ENCODE measurements around the gene RASGRP4.
"Not testable (repeated sequence)": the region's sequence is repeated elsewhere in the genome, so short reads cannot be mapped to it uniquely, and the experiment has no call there.

Gene RASGRP4

GRCh38 chr19:38437917-38438316, 11.9 kb upstream of the RASGRP4 start:
- H3K4me1 ChIP-seq (ENCODE audit: insufficient read depth, insufficient read length): peaks cover 5% of the 10 kb centered on the region
- H3K27me3 ChIP-seq (ENCODE audit: insufficient read depth, insufficient read length): peaks cover 3% of the 10 kb centered on the region
- DNase-seq (ENCODE audit: low read depth, low spot score): no peak
- H3K4me3 ChIP-seq (ENCODE audit: insufficient read length, low read depth): no peak overlapping the region
- no peak overlapping the region for H3K9ac ChIP-seq (ENCODE audit: insufficient read length, low read depth)
- TF ChIP-seq ZNF274 (IDR thresholded peaks at IDR 0.05; ENCODE audit: low read depth, low read length) (no peak), YY1 (IDR thresholded peaks at IDR 0.05; ENCODE audit: insufficient read depth, insufficient read length) (no peak), SUZ12 (IDR thresholded peaks at IDR 0.05; ENCODE audit: extremely low read depth, insufficient read depth, insufficient read length) (no peak)
- no peaks in the 10 kb centered on the region for H3K36me3 ChIP-seq (ENCODE audit: insufficient read depth, insufficient read length, low read length)
- H3K9me3 ChIP-seq (ENCODE audit: insufficient read depth, low read length): no peaks in the 10 kb centered on the region

DNA sequence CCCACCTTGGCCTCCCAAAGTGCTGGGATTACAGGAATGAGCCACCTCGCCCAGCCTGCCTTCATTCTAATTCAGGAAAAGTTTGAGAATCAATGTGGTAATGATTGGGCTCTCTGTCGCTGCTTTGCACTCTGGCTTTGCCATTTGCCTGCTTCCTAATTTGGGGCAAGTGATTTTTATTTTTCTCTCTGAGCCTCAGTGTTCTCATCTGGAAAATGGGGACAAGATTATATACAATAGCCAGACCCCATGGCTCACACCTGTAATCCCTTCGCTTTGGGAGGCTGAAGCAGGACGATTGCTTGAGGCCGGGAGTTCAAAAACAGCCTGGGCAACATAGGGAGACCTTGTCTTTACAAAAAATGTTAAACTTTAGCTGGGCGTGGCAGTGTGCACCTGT, 11.3 kb upstream of the RASGRP4 start:
- H3K9ac ChIP-seq (ENCODE audit: insufficient read length, low read depth): no peak overlapping the region
- no peaks in the 10 kb centered on the region for H3K9me3 ChIP-seq (ENCODE audit: insufficient read depth, low read length)
- peaks cover 5% of the 10 kb centered on the region for H3K4me1 ChIP-seq (ENCODE audit: insufficient read depth, insufficient read length)
- no peaks in the 10 kb centered on the region for H3K36me3 ChIP-seq (ENCODE audit: insufficient read depth, insufficient read length, low read length)
- H3K27me3 ChIP-seq (ENCODE audit: insufficient read depth, insufficient read length): peaks cover 3% of the 10 kb centered on the region
- H3K4me3 ChIP-seq (ENCODE audit: insufficient read length, low read depth): no peak overlapping the region
- TF ChIP-seq SUZ12 (IDR thresholded peaks at IDR 0.05; ENCODE audit: extremely low read depth, insufficient read depth, insufficient read length) (no peak), YY1 (IDR thresholded peaks at IDR 0.05; ENCODE audit: insufficient read depth, insufficient read length) (no peak), ZNF274 (IDR thresholded peaks at IDR 0.05; ENCODE audit: low read depth, low read length) (no peak)
- no peak for DNase-seq (ENCODE audit: low read depth, low spot score)

- peaks cover 3% of the 10 kb centered on the region for H3K27me3 ChIP-seq (ENCODE audit: insufficient read depth, insufficient read length)
- peak overlapping the region; percentile 39 for H3K4me3 ChIP-seq (ENCODE audit: insufficient read length, low read depth)
- no peaks in the 10 kb centered on the region for H3K36me3 ChIP-seq (ENCODE audit: insufficient read depth, insufficient read length, low read length)
- peaks cover 5% of the 10 kb centered on the region for H3K4me1 ChIP-seq (ENCODE audit: insufficient read depth, insufficient read length)
- TF ChIP-seq ZNF274 (IDR thresholded peaks at IDR 0.05; ENCODE audit: low read depth, low read length) (no peak), YY1 (IDR thresholded peaks at IDR 0.05; ENCODE audit: insufficient read depth, insufficient read length) (no peak), SUZ12 (IDR thresholded peaks at IDR 0.05; ENCODE audit: extremely low read depth, insufficient read depth, insufficient read length) (no peak)
- DNase-seq (ENCODE audit: low read depth, low spot score): no peak
- H3K9ac ChIP-seq (ENCODE audit: insufficient read length, low read depth): peak overlapping the region; percentile 44
- no peaks in the 10 kb centered on the region for H3K9me3 ChIP-seq (ENCODE audit: insufficient read depth, low read length)
Measured at GRCh38 chr19:38434549-38435051, 8.6 kb upstream of the RASGRP4 start.

GRCh38 chr19:38433268-38433733, 7.3 kb upstream of the RASGRP4 start, which contains the start of gene RYR1:
TSS of gene RYR1 (plus strand) at chr19:38433691. CDS start at chr19:38433830, 139 bp downstream.
- H3K27me3 ChIP-seq (ENCODE audit: insufficient read depth, insufficient read length): peaks cover 3% of the 10 kb centered on the region
- H3K36me3 ChIP-seq (ENCODE audit: insufficient read depth, insufficient read length, low read length): no peaks in the 10 kb centered on the region
- DNase-seq (ENCODE audit: low read depth, low spot score): no peak
- TF ChIP-seq SUZ12 (IDR thresholded peaks at IDR 0.05; ENCODE audit: extremely low read depth, insufficient read depth, insufficient read length) (no peak), YY1 (IDR thresholded peaks at IDR 0.05; ENCODE audit: insufficient read depth, insufficient read length) (no peak), ZNF274 (IDR thresholded peaks at IDR 0.05; ENCODE audit: low read depth, low read length) (no peak)
- H3K4me3 ChIP-seq (ENCODE audit: insufficient read length, low read depth): peak within 1 kb of the TSS; percentile 39
- peak within 1 kb of the TSS; percentile 44 for H3K9ac ChIP-seq (ENCODE audit: insufficient read length, low read depth)
- peaks cover 5% of the 10 kb centered on the region for H3K4me1 ChIP-seq (ENCODE audit: insufficient read depth, insufficient read length)
- H3K9me3 ChIP-seq (ENCODE audit: insufficient read depth, low read length): no peaks in the 10 kb centered on the region

GRCh38 chr19:38430931-38431330, 4.9 kb upstream of the RASGRP4 start:
- Histone ChIP-seq H3K4me1 (ENCODE audit: insufficient read depth, insufficient read length) (peaks cover 5% of the 10 kb centered on the region), H3K4me3 (ENCODE audit: insufficient read length, low read depth) (no peak overlapping the region), H3K9ac (ENCODE audit: insufficient read length, low read depth) (no peak overlapping the region), H3K27me3 (ENCODE audit: insufficient read depth, insufficient read length) (peaks cover 3% of the 10 kb centered on the region), H3K36me3 (ENCODE audit: insufficient read depth, insufficient read length, low read length) (no peaks in the 10 kb centered on the region), H3K9me3 (ENCODE audit: insufficient read depth, low read length) (no peaks in the 10 kb centered on the region)
- TF ChIP-seq ZNF274 (IDR thresholded peaks at IDR 0.05; ENCODE audit: low read depth, low read length) (no peak), SUZ12 (IDR thresholded peaks at IDR 0.05; ENCODE audit: extremely low read depth, insufficient read depth, insufficient read length) (no peak), YY1 (IDR thresholded peaks at IDR 0.05; ENCODE audit: insufficient read depth, insufficient read length) (no peak)
- DNase-seq (ENCODE audit: low read depth, low spot score): no peak

DNA sequence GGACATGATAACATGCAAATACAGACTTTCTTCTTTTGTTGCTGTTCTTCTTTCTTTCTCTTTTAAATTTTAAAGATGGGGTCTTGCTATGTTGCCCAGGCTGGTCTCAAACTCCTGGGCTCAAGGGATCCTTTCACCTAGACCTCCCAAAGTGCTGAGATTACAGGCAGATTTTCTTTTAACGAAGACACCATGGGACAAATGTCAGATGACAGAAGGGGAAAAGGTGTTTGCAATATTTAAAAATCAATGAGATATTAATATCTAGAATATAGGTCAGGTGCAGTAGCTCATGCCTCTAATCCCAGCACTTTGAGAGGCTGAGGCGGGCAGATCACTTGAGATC, 3.8 kb upstream of the RASGRP4 start:
- Histone ChIP-seq H3K9me3 (ENCODE audit: insufficient read depth, low read length) (no peaks in the 10 kb centered on the region), H3K4me3 (ENCODE audit: insufficient read length, low read depth) (no peak overlapping the region), H3K27me3 (ENCODE audit: insufficient read depth, insufficient read length) (peaks cover 3% of the 10 kb centered on the region), H3K9ac (ENCODE audit: insufficient read length, low read depth) (no peak overlapping the region), H3K36me3 (ENCODE audit: insufficient read depth, insufficient read length, low read length) (no peaks in the 10 kb centered on the region), H3K4me1 (ENCODE audit: insufficient read depth, insufficient read length) (peaks cover 7% of the 10 kb centered on the region)
- no peak for DNase-seq (ENCODE audit: low read depth, low spot score)
- TF ChIP-seq SUZ12 (IDR thresholded peaks at IDR 0.05; ENCODE audit: extremely low read depth, insufficient read depth, insufficient read length) (no peak), YY1 (IDR thresholded peaks at IDR 0.05; ENCODE audit: insufficient read depth, insufficient read length) (no peak), ZNF274 (IDR thresholded peaks at IDR 0.05; ENCODE audit: low read depth, low read length) (no peak)

- H3K4me1 ChIP-seq (ENCODE audit: insufficient read depth, insufficient read length): peaks cover 7% of the 10 kb centered on the region
- peaks cover 3% of the 10 kb centered on the region for H3K27me3 ChIP-seq (ENCODE audit: insufficient read depth, insufficient read length)
- H3K4me3 ChIP-seq (ENCODE audit: insufficient read length, low read depth): no peak overlapping the region
- H3K9me3 ChIP-seq (ENCODE audit: insufficient read depth, low read length): no peaks in the 10 kb centered on the region
- H3K36me3 ChIP-seq (ENCODE audit: insufficient read depth, insufficient read length, low read length): no peaks in the 10 kb centered on the region
- DNase-seq (ENCODE audit: low read depth, low spot score): no peak
- no peak overlapping the region for H3K9ac ChIP-seq (ENCODE audit: insufficient read length, low read depth)
- TF ChIP-seq ZNF274 (IDR thresholded peaks at IDR 0.05; ENCODE audit: low read depth, low read length) (no peak), YY1 (IDR thresholded peaks at IDR 0.05; ENCODE audit: insufficient read depth, insufficient read length) (no peak), SUZ12 (IDR thresholded peaks at IDR 0.05; ENCODE audit: extremely low read depth, insufficient read depth, insufficient read length) (no peak)
Measured at GRCh38 chr19:38429055-38429810, 3.2 kb upstream of the RASGRP4 start.

DNA sequence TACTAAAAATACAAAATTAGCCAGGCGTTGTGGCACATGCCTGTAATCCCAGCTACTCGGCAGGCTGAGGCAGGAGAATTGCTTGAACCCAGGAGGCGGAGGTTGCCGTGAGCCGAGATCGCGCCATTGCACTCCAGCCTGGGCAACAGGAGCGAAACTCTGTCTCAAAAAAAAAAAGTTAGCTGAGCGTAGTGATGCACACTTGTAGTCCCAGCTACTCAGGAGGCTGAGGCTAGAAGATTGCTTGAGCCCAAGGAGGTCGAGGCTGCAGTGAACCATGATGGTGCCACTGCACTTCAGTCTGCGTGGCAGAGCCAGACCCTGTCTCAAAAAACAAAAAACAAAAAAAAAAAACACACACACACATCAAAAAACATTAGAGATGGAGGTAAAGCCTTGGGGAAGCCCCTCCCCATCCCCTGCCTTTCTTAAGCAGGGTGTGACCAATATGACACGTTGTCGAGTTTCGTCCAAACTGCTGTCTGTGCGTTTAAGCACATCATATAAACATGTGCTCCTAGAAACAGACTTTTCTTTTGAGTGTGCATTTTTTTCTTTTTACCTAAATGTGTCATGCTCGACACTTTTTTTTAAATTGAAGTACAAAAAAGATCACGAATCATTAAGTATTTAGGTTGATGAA, 1.1 kb upstream of the RASGRP4 start:
- H3K4me3 ChIP-seq (ENCODE audit: insufficient read length, low read depth); H3K4me1 ChIP-seq (ENCODE audit: insufficient read depth, insufficient read length); DNase-seq (ENCODE audit: low read depth, low spot score); H3K9me3 ChIP-seq (ENCODE audit: insufficient read depth, low read length); H3K9ac ChIP-seq (ENCODE audit: insufficient read length, low read depth); H3K36me3 ChIP-seq (ENCODE audit: insufficient read depth, insufficient read length, low read length); H3K27me3 ChIP-seq (ENCODE audit: insufficient read depth, insufficient read length): not testable (repeated sequence)
